HG02571 (cell line): ENCODE measurements around the gene THSD7A.
A peak's percentile ranks its signal among the peaks of the same experiment; 100 is the strongest.

ENCODE experiments used
- ATAC-seq: cut with Tn5 transposase; IDR thresholded peaks from one replicate; pipeline ENCODE4 v1.9.1; 2021; ENCODE audit warnings: mild to moderate bottlenecking, moderate library complexity; ENCODE audit not compliant: unreplicated experiment

The THSD7A gene

GRCh38 chr7:11592699-11593098 is 239.3 kb downstream of the THSD7A start:
- no peak for ATAC-seq

GRCh38 chr7:11591943-11592342 is 240.1 kb downstream of the THSD7A start:
- no peak for ATAC-seq

- ATAC-seq: no peak
These were observed 240.9 kb downstream of the THSD7A start for GRCh38 chr7:11591055-11591633.

GRCh38 chr7:11589251-11589650 is 242.7 kb downstream of the THSD7A start:
- ATAC-seq: no peak

GRCh38 chr7:11587814-11588213 is 244.2 kb downstream of the THSD7A start:
- no peak for ATAC-seq

- no peak for ATAC-seq
These were observed 244.9 kb downstream of the THSD7A start for GRCh38 chr7:11587048-11587447.

- no peak for ATAC-seq
These were observed 247.5 kb downstream of the THSD7A start for GRCh38 chr7:11584406-11585031.

- ATAC-seq: no peak
These were observed 252.9 kb downstream of the THSD7A start for GRCh38 chr7:11579141-11579540.

- no peak for ATAC-seq
These were observed 255.7 kb downstream of the THSD7A start for GRCh38 chr7:11576310-11576709.

- no peak for ATAC-seq
These were observed 258.8 kb downstream of the THSD7A start for GRCh38 chr7:11573128-11573750.

GRCh38 chr7:11570922-11571550 is 261.0 kb downstream of the THSD7A start:
- no peak for ATAC-seq

- no peak for ATAC-seq
These were observed 261.8 kb downstream of the THSD7A start for GRCh38 chr7:11570205-11570604.

GRCh38 chr7:11567571-11567970 is 264.4 kb downstream of the THSD7A start:
- no peak for ATAC-seq

- ATAC-seq: peak; percentile 65
These were observed 274.4 kb downstream of the THSD7A start for GRCh38 chr7:11557627-11558026.

GRCh38 chr7:11552676-11553296 is 279.2 kb downstream of the THSD7A start:
- ATAC-seq: no peak

GRCh38 chr7:11551470-11551869 is 280.5 kb downstream of the THSD7A start:
- no peak for ATAC-seq

GRCh38 chr7:11548532-11548931 is 283.5 kb downstream of the THSD7A start:
- ATAC-seq: no peak

GRCh38 chr7:11541330-11541729 is 290.7 kb downstream of the THSD7A start:
- ATAC-seq: no peak

GRCh38 chr7:11540271-11540761 is 291.7 kb downstream of the THSD7A start:
- ATAC-seq: no peak

GRCh38 chr7:11539853-11540252 is 292.1 kb downstream of the THSD7A start:
- no peak for ATAC-seq

GRCh38 chr7:11538751-11539299 is 293.2 kb downstream of the THSD7A start:
- no peak for ATAC-seq
